DOHH2 (cell line): Measurements from ENCODE around the gene IGF2BP1.

Source experiments
- CTCF ChIP-seq: fragments of 200-600 bp; sonication (generic); IDR thresholded peaks from one replicate; pipeline ENCODE4 v1.5.1; 2014; ENCODE audit warnings: antibody characterized with exemption, mild to moderate bottlenecking, low read depth, low read length; ENCODE audit not compliant: poor library complexity, severe bottlenecking
- EZH2phosphoT487 ChIP-seq: fragments of 200-600 bp; sonication (generic); IDR thresholded peaks from 2 replicates; pipeline ENCODE4 v1.6.1; 2017; ENCODE audit warnings: borderline replicate concordance, mild to moderate bottlenecking, antibody characterized with exemption, low read length, moderate library complexity, mixed read lengths

GRCh38 chr17:48960834-48961515, 36.2 kb upstream of the IGF2BP1 start:
- TF ChIP-seq CTCF (no peak), EZH2phosphoT487 (no peak)
